Adrenal gland (tissue), 12 donors: ENCODE measurements around the gene SLC13A3. TPM values are rescaled to one million over a fixed set of nuclear protein-coding genes. Genes with fewer than 3 reads are reported as not detected.

ENCODE experiments used
- DNase-seq, 7 donors: peaks; one replicate each; pipeline ENCODE4 v3.0.0-alpha.2; 2019 to 2020
- H3K27ac ChIP-seq, 5 donors: fragments of 200-600 bp; sonication (generic) in 4 of 5; 1 replicate in 3 of 5; 2 replicates in 2 of 5; pipeline versions ENCODE4 v1.5.1 to v1.8.0; 2016 to 2020; ENCODE audit warnings: mild to moderate bottlenecking in 1 of 5
- H3K27me3 ChIP-seq: fragments of 200-600 bp; 2 replicates; pipeline ENCODE4 v1.8.0; 2021
- H3K36me3 ChIP-seq, 2 donors: fragments of 200-600 bp; replicated peaks in 1 of 2; 1 replicate in 1 of 2; 2 replicates in 1 of 2; pipeline versions ENCODE4 v1.5.1 to v1.8.0; 2018 to 2022
- H3K4me1 ChIP-seq, 2 donors: fragments of 200-600 bp; replicated peaks in 1 of 2; 1 replicate in 1 of 2; 2 replicates in 1 of 2; pipeline versions ENCODE4 v1.5.1 to v1.8.0; 2018 to 2021
- H3K4me3 ChIP-seq, 4 donors: fragments of 200-600 bp; sonication (generic) in 3 of 4; one replicate each; pipeline ENCODE4 v1.5.1; 2016 to 2018
- H3K9me3 ChIP-seq, 3 donors: fragments of 200-600 bp; sonication (generic) in 1 of 3; replicated peaks in 1 of 3; 1 replicate in 2 of 3; 2 replicates in 1 of 3; pipeline versions ENCODE4 v1.5.1 to v1.8.0; 2016 to 2021
- CTCF ChIP-seq, 6 experiments: fragments of 450-650 bp in 4 of 6; fragments of 200-600 bp in 2 of 6; sonication (generic) in 1 of 6; IDR thresholded peaks; 1 replicate in 5 of 6; 2 replicates in 1 of 6; pipeline versions ENCODE4 v1.5.1 to v1.8.0; 2016 to 2021; ENCODE audit warnings: antibody characterized with exemption in 6 of 6, mild to moderate bottlenecking in 2 of 6, moderate library complexity in 1 of 6
- POLR2A ChIP-seq, 2 donors: fragments of 450-650 bp; IDR thresholded peaks; one replicate each; pipeline ENCODE4 v1.6.1; 2017; ENCODE audit warnings: antibody characterized with exemption in 2 of 2, mild to moderate bottlenecking in 2 of 2, moderate library complexity in 1 of 2
- WGBS, 4 donors: extraction: QIAGEN DNeasy Blood & Tissue Kit in 2 of 4; methylation state at CpG; one replicate each; pipeline versions ENCODE4 v1.1.5 to v1.1.7; 2013 to 2017; 5-methylcytosine and 5-hydroxymethylcytosine counted together
- intact Hi-C, 2 donors: fragments of 100-400 bp; cut with DNase I; formaldehyde crosslinking; loops; one replicate each; pipeline versions ENCODE4 v1.14.1 to v1.15.0; 2022 to 2023
- polyA plus RNA-seq, 3 donors: library from polyadenylated mRNA; stranded (reverse); fragments of 200-250 nt in 2 of 3; fragments of 350-450 nt in 1 of 3; fragmentation: Illumina TruSeq in 1 of 3; extraction: RNeasy Lipid Tissue Mini Kit (QIAGEN cat#74804) in 1 of 3; gene quantifications; one replicate each; pipeline ENCODE4 v1.2.3, GENCODE V29; 2013 to 2014
- total RNA-seq, 9 donors: library from RNA; depleted of rRNA in 4 of 9; stranded (reverse); fragments of >200 nt in 4 of 9; fragments of 120-200 nt in 1 of 9; fragmentation: NEBNext Ultra II Directional in 1 of 9; extraction: Animal tissue kit (Norgen Biotek cat#: 25700) in 1 of 9; gene quantifications; one replicate each; pipeline versions ENCODE4 v1.1.0 to v1.2.4, GENCODE V29; 2013 to 2023
- donor health status: healthy with polysubstance abuse.
- donor health status: Bipolar disorder and iron deficiency.
- donor health status: DM: yes; HTN: yes; CAD: no.
- donor health status: DM: no; HTN: no; CAD: no.
- donor health status: DM: no; HTN: no; CAD: no.
- donor health status: DM: yes; HTN: yes; CAD: no.

Gene SLC13A3
- total and polyA plus RNA-seq, 12 donors, result 1.5 to 11.2 (median 3.9) TPM

GRCh38 chr20:46666306-46666705 lies 15.0 kb upstream of the SLC13A3 start:
- H3K4me1 ChIP-seq, result no peaks in the 10 kb centered on the region
- H3K9me3 ChIP-seq, result peaks cover 0 to 14% (median 0%) of the 10 kb centered on the region in 3 donors
- DNase-seq, result no peak
- H3K27ac ChIP-seq, result no peak overlapping the region
- H3K27me3 ChIP-seq, result no peaks in the 10 kb centered on the region
- no peak for TF ChIP-seq POLR2A (IDR thresholded peaks at IDR 0.05)
- TF ChIP-seq CTCF (IDR thresholded peaks at IDR 0.05), result no peak
- intact Hi-C loops, result no loop called here
- no peak overlapping the region for H3K4me3 ChIP-seq
- H3K36me3 ChIP-seq, result no peaks in the 10 kb centered on the region
- 87 to 94% (median 88%) methylated on average over 3 of the region's 3 CpGs for WGBS, 4 donors

GRCh38 chr20:46665602-46666001 lies 14.3 kb upstream of the SLC13A3 start:
- TF ChIP-seq CTCF (IDR thresholded peaks at IDR 0.05), result no peak
- TF ChIP-seq POLR2A (IDR thresholded peaks at IDR 0.05), result no peak
- no peak for DNase-seq
- no peak overlapping the region for H3K27ac ChIP-seq
- 69 to 74% (median 73%) methylated on average over 3 of the region's 3 CpGs for WGBS, 4 donors
- no peaks in the 10 kb centered on the region for H3K36me3 ChIP-seq
- no peak overlapping the region for H3K4me3 ChIP-seq
- H3K27me3 ChIP-seq, result no peaks in the 10 kb centered on the region
- no peaks in the 10 kb centered on the region for H3K4me1 ChIP-seq
- peaks cover 0 to 7% (median 3%) of the 10 kb centered on the region in 3 donors for H3K9me3 ChIP-seq
- intact Hi-C loops, result no loop called here

GRCh38 chr20:46663531-46663930 lies 12.3 kb upstream of the SLC13A3 start:
- Histone ChIP-seq H3K27ac (no peak overlapping the region), H3K36me3 (no peaks in the 10 kb centered on the region), H3K4me1 (no peaks in the 10 kb centered on the region), H3K9me3 (peaks cover 0 to 8% (median 0%) of the 10 kb centered on the region in 3 donors), H3K27me3 (no peaks in the 10 kb centered on the region), H3K4me3 (no peak overlapping the region)
- intact Hi-C loops, result no loop called here
- no peak for DNase-seq
- TF ChIP-seq CTCF (IDR thresholded peaks at IDR 0.05), result no peak
- TF ChIP-seq POLR2A (IDR thresholded peaks at IDR 0.05), result no peak
- WGBS, 4 donors, result 93 to 95% (median 94%) methylated on average over 3 of the region's 3 CpGs

GRCh38 chr20:46661659-46662058 lies 10.4 kb upstream of the SLC13A3 start:
- Histone ChIP-seq H3K27me3 (no peaks in the 10 kb centered on the region), H3K9me3 (peaks cover 0 to 8% (median 0%) of the 10 kb centered on the region in 3 donors), H3K4me3 (no peak overlapping the region), H3K27ac (no peak overlapping the region), H3K4me1 (no peaks in the 10 kb centered on the region), H3K36me3 (no peaks in the 10 kb centered on the region)
- no peak for DNase-seq
- no peak for TF ChIP-seq POLR2A (IDR thresholded peaks at IDR 0.05)
- TF ChIP-seq CTCF (IDR thresholded peaks at IDR 0.05), result no peak
- 95 to 100% (median 96%) methylated on average over 1 of the region's 1 CpG for WGBS, 4 donors
- intact Hi-C loops, result no loop called here
